Endothelial cell of umbilical vein (primary cell): ENCODE results near the gene LHPP. TPM values are rescaled to one million over a fixed set of nuclear protein-coding genes. Genes with fewer than 3 reads are reported as not detected.

Source experiments
- BruUV-seq: library from RNA; stranded (reverse); fragments of 400-500 nt; replicated peaks from 2 replicates; lab custom pipeline; 2021; lab: Mats Ljungman, UMichigan
- CTCF ChIA-PET: fragments of 300-600, 350-600 bp; sonication (Branson Sonifier 250); formaldehyde crosslinking; loops from one replicate; lab custom pipeline; 2021; ENCODE audit warnings: antibody characterized with exemption, inconsistent platforms; lab: Charles Lee
- POLR2A ChIA-PET: fragments of 300-600, 350-600 bp; sonication (Branson Sonifier 250); formaldehyde crosslinking; loops from one replicate; lab custom pipeline; 2021; ENCODE audit warnings: antibody characterized with exemption, inconsistent platforms; lab: Charles Lee
- DNase-seq: peaks from one replicate; pipeline ENCODE4 v3.0.0-alpha.2; 2011; ENCODE audit warnings: low read depth, low spot score
- FAIRE-seq: peaks from 2 replicates; lab custom pipeline; 2011; peaks lifted over from hg19 to GRCh38; lab: Jason Lieb, UNC
- H2AFZ ChIP-seq: 2 replicates; pipeline ENCODE4 v1.6.0; 2012; ENCODE audit warnings: low read depth, low read length, control low read depth, inconsistent platforms
- H3K27ac ChIP-seq: 2 replicates; pipeline ENCODE4 v1.5.1; 2011; ENCODE audit warnings: low read depth, mild to moderate bottlenecking, control low read depth, low read length, moderate library complexity; ENCODE audit not compliant: insufficient read depth
- H3K27me3 ChIP-seq, 2 experiments: 2 replicates each; pipeline versions ENCODE4 v1.6.0 to v1.6.1; 2011; ENCODE audit warnings: low read length in 2 of 2, mixed read lengths in 1 of 2; ENCODE audit not compliant: control insufficient read depth in 2 of 2, insufficient read depth in 2 of 2
- H3K36me3 ChIP-seq, 2 experiments: 2 replicates in 1 of 2; 3 replicates in 1 of 2; pipeline ENCODE4 v1.5.1; 2011; ENCODE audit warnings: low read length in 2 of 2, mild to moderate bottlenecking in 1 of 2, moderate library complexity in 1 of 2; ENCODE audit not compliant: control insufficient read depth in 2 of 2, insufficient read depth in 2 of 2; ENCODE audit errors: extremely low read depth in 1 of 2
- H3K4me1 ChIP-seq: 3 replicates; pipeline ENCODE4 v1.5.1; 2011; ENCODE audit warnings: mild to moderate bottlenecking, low read length; ENCODE audit not compliant: control insufficient read depth, insufficient read depth; ENCODE audit errors: extremely low read depth
- H3K4me2 ChIP-seq: 2 replicates; pipeline ENCODE4 v1.6.1; 2011; ENCODE audit warnings: low read length, control low read depth, mixed read lengths; ENCODE audit not compliant: insufficient read depth
- H3K4me3 ChIP-seq, 3 experiments: fragments of 200-600 bp in 1 of 3; sonication (generic), shearing (Covaris generic) in 1 of 3; replicated peaks in 1 of 3; 2 replicates each; pipeline ENCODE4 v1.5.1; 2011 to 2016; ENCODE audit warnings: control low read depth in 3 of 3, low read length in 3 of 3, mild to moderate bottlenecking in 2 of 3, inconsistent platforms in 1 of 3, low read depth in 1 of 3, moderate library complexity in 1 of 3; ENCODE audit not compliant: insufficient read depth in 1 of 3
- H3K79me2 ChIP-seq: 2 replicates; pipeline ENCODE4 v1.6.0; 2012; ENCODE audit warnings: low read length, inconsistent platforms; ENCODE audit not compliant: control insufficient read depth, insufficient read depth
- H3K9ac ChIP-seq: replicated peaks from 2 replicates; pipeline ENCODE3; 2011; ENCODE audit warnings: low read length, control low read depth; ENCODE audit not compliant: insufficient read depth; ENCODE audit errors: extremely low read depth
- H3K9me1 ChIP-seq: replicated peaks from 3 replicates; pipeline ENCODE4 v1.6.0; 2011; ENCODE audit warnings: mild to moderate bottlenecking, low read length; ENCODE audit not compliant: control insufficient read depth, insufficient read depth; ENCODE audit errors: extremely low read depth
- H3K9me3 ChIP-seq: replicated peaks from 2 replicates; pipeline ENCODE4 v1.5.1; 2012; ENCODE audit warnings: low read length, inconsistent platforms; ENCODE audit not compliant: control insufficient read depth, insufficient read depth
- H4K20me1 ChIP-seq: replicated peaks from 2 replicates; pipeline ENCODE3; 2011; ENCODE audit warnings: mild to moderate bottlenecking, low read length; ENCODE audit not compliant: control insufficient read depth, insufficient read depth; ENCODE audit errors: extremely low read depth
- EZH2 ChIP-seq: IDR thresholded peaks from 2 replicates; pipeline ENCODE4 v1.6.1; 2012; ENCODE audit warnings: borderline replicate concordance, low read depth, mild to moderate bottlenecking, moderate library complexity, low read length, inconsistent platforms; ENCODE audit not compliant: severe bottlenecking
- FOS ChIP-seq: IDR thresholded peaks from 2 replicates; pipeline ENCODE4 v1.6.1; 2011; ENCODE audit warnings: mild to moderate bottlenecking, low read length, moderate library complexity, borderline replicate concordance; ENCODE audit not compliant: insufficient read depth
- GATA2 ChIP-seq: IDR thresholded peaks from 2 replicates; pipeline ENCODE4 v1.7.0; 2011; ENCODE audit warnings: low read depth, mild to moderate bottlenecking, moderate library complexity, mixed read lengths, low read length; ENCODE audit not compliant: insufficient read length, insufficient read depth
- MAX ChIP-seq: IDR thresholded peaks from 2 replicates; pipeline ENCODE4 v1.6.1; 2011; ENCODE audit not compliant: insufficient read depth, insufficient read length
- MYC ChIP-seq: IDR thresholded peaks from one replicate; pipeline ENCODE4 v1.6.1; 2011; ENCODE audit warnings: mild to moderate bottlenecking, low read depth, low read length
- POLR2AphosphoS5 ChIP-seq: IDR thresholded peaks from 2 replicates; pipeline ENCODE4 v1.6.1; 2012; ENCODE audit warnings: low read depth, mild to moderate bottlenecking, control low read depth, low read length, moderate library complexity; ENCODE audit not compliant: insufficient read depth
- dilution Hi-C: fragments of 300-500 bp; cut with MboI; formaldehyde crosslinking; loops from one replicate; pipeline ENCODE4 v1.15.0; 2019; ENCODE audit warnings: low sequenced_read_pairs; ENCODE audit not compliant: extremely low pct_ligation_motif_present
- intact Hi-C: fragments of 100-400 bp; cut with micrococcal nuclease; formaldehyde crosslinking; loops from one replicate; pipeline ENCODE4 v1.10.0; 2022
- polyA plus RNA-seq, 4 experiments: library from polyadenylated mRNA; depleted of rRNA in 3 of 4; stranded (reverse) in 3 of 4; unstranded in 1 of 4; fragments of >200 nt; gene quantifications; 2 replicates each; pipeline versions ENCODE4 v1.2.1 to v1.2.3, GENCODE V29; 2011 to 2012; ENCODE audit warnings: missing spikeins in 1 of 4
- total RNA-seq: library from RNA; stranded (reverse); gene quantifications from 2 replicates; pipeline ENCODE4 v1.2.3, GENCODE V29; 2021
- TF ChIP-seq, protein P1 (sequence below), 2 donors: IDR thresholded peaks; 1 replicate in 1 of 2; 2 replicates in 1 of 2; pipeline ENCODE4 v1.5.1; 2011; ENCODE audit warnings: low read length in 2 of 2, mild to moderate bottlenecking in 2 of 2, moderate library complexity in 2 of 2, control low read depth in 1 of 2, inconsistent platforms in 1 of 2, low read depth in 1 of 2; ENCODE audit not compliant: insufficient read depth in 1 of 2; ENCODE audit errors: extremely low read depth in 1 of 2

LHPP gene
- total and polyA plus RNA-seq, 2 donors (not counting 3 experiments of a cell fraction or from before 2014, with no cell fraction given), result 5.8 to 11.2 TPM

DNA sequence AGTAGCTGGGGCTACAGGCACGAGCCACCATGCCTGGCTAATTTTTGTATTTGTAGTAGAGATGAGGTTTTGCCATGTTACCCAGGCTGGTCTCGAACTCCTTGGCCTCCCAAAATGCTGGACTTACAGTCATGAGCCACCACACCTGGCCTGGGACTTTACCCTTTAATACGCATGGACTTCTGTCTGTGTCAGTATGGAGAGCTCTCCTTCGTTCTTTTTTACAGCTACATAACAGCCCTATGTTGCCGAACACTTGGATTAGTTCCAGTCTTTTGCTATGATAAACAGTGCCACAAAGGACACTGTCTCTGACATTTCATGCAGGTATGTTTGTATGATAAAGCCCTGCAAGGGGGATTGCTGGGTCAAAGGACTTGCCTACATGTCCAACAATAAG, 32.0 kb upstream of the LHPP start:
- ChIA-PET CTCF (no interaction called here), POLR2A (no interaction called here)
- DNase-seq, result no peak
- no TSS peak for BruUV-seq
- H3K4me2 ChIP-seq, result no peak overlapping the region
- no peaks in the 10 kb centered on the region for H3K9me1 ChIP-seq
- H3K9me3 ChIP-seq, result no peaks in the 10 kb centered on the region
- H3K4me3 ChIP-seq, result no peak overlapping the region
- H4K20me1 ChIP-seq, result no peaks in the 10 kb centered on the region
- TF ChIP-seq MAX (no peak), FOS (no peak), GATA2 (no peak), EZH2 (no peak), POLR2AphosphoS5 (no peak), MYC (no peak)
- TF ChIP-seq, protein P1, sequence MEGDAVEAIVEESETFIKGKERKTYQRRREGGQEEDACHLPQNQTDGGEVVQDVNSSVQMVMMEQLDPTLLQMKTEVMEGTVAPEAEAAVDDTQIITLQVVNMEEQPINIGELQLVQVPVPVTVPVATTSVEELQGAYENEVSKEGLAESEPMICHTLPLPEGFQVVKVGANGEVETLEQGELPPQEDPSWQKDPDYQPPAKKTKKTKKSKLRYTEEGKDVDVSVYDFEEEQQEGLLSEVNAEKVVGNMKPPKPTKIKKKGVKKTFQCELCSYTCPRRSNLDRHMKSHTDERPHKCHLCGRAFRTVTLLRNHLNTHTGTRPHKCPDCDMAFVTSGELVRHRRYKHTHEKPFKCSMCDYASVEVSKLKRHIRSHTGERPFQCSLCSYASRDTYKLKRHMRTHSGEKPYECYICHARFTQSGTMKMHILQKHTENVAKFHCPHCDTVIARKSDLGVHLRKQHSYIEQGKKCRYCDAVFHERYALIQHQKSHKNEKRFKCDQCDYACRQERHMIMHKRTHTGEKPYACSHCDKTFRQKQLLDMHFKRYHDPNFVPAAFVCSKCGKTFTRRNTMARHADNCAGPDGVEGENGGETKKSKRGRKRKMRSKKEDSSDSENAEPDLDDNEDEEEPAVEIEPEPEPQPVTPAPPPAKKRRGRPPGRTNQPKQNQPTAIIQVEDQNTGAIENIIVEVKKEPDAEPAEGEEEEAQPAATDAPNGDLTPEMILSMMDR (IDR thresholded peaks at IDR 0.05; ENCODE audit: extremely low read depth in 1 of 2, insufficient read depth in 1 of 2, low read depth in 1 of 2, low read length in 2 of 2), result no peak
- no peaks in the 10 kb centered on the region for H3K79me2 ChIP-seq
- H3K27me3 ChIP-seq, result peaks cover 2 to 7% of the 10 kb centered on the region in 2 experiments
- no peak overlapping the region for H2AFZ ChIP-seq
- no peak overlapping the region for H3K27ac ChIP-seq
- dilution Hi-C loops, result no loop called here
- FAIRE-seq, result no peak
- H3K36me3 ChIP-seq, result no peaks in the 10 kb centered on the region
- H3K4me1 ChIP-seq, result no peaks in the 10 kb centered on the region
- H3K9ac ChIP-seq, result no peak overlapping the region
- intact Hi-C loops, result no loop called here
